Cerebellar nuclear complex (tissue), 1 donor: Measurements from ENCODE around the gene GIMAP8.

Source experiments
- DNase-seq, 2 experiments: peaks; one replicate each; lab custom pipeline; 2025; lab: John Stamatoyannopoulos, UW

The GIMAP8 gene

GRCh38 chr7:150411606-150412005, 38.8 kb upstream of the GIMAP8 start:
- DNase-seq = no peak

DNA sequence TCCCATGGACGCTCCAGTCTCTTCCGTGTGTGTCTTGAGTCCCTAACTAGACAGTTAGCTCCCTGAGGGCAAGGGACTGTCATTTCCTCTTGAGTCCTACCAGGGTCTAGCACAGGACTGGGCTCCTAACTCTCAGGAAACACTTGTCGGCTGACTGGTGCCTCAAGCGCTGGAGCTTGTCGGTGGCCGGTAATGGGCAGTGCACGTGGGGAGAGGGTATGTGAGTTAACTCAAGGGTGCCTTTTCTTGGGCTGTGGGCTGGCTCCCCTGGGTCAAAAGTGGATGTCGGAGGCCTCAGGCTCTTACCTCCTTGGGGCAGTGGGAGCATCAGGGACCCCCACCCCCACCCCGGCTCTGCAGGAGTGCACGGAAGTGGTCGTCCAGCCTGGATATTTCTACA, 38.4 kb upstream of the GIMAP8 start:
- DNase-seq = no peak

- DNase-seq = no peak
Measured at GRCh38 chr7:150412518-150413488, 37.6 kb upstream of the GIMAP8 start.

GRCh38 chr7:150413640-150414081, 36.8 kb upstream of the GIMAP8 start:
- no peak for DNase-seq

DNA sequence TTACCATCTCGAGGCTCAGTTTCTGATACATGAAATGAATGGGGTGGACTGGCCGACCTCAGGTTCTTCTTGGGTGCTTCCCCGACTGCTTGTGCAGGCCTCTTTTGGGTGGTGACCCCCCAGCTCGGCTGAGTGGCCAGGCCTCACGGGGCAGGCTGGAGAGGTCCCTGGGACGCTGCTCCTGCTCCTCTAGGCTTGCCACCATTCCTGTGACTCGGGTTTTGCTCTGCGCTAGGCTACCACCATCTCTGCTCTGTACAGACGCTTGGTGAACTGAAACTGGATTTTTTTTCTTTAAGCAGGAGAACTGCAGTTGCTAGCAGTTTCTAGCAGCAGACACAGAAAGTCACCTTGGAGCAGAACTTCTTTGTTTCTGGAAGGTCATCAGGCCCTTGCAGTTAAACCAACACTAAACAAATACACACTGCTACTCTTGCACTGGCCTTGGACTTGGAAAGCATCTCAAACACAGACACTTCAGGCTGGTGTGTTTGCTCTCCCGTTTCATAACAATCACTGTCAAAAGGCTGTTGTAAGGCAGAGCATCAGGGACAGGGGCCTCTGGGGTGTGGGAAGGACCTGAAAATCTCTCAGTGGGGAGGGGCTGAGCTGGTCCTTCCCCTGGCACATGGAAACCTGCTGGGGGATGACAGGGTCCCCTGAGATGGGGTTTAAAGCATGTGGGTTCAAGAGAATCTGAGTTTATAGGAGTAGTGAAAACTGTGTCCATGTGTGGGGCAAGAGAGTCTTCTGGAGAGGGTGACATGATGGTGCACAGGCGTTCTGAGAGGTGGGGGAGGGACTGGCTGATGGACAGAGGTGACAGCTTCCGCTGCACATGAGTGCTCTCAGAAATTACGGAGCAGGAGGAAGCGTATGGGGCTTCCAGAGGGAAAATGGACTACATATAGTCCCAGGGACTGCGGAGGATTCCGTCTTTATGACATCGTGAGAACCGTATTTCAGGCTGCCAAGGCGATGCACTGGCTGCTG, 35.0 kb upstream of the GIMAP8 start:
- DNase-seq = no peak

DNA sequence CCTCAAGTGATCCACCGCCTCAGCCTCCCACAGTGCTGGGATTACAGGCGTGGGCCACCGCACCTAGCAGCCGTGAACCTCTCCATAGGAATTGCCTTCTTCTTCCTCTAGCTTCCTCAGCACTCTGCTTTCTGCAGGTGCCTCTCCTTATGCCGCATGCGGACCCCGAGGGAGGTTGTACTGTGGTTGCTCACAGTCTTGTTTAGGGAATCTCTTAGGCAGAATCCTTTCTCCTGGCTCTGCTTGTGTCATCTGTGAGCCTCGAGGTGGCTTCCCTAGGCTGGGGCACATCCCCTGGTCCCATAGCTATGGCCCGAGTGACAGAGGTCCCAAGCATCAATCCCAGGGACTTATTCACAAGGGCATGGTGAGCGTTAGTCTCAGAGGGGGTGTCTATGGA, 33.2 kb upstream of the GIMAP8 start:
- no peak for DNase-seq

DNA sequence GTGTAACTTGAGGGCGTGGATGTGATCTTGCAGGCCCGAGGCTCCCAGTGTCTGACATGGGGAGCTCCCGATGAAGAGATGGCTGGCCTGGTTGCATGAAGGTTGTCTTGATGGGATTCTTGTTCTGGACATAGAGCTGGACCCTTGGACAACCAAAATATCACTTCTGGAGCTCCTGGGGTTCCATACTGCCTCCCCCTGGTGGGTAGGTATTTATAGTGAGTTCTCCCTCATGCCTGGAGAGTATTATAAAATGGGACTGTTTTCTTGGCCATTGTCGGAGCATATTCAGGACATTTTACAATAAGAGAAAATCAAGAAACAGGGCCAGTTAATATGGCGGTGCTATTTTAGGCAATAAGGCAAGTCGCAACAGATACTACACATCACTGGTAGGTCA, 32.6 kb upstream of the GIMAP8 start:
- no peak for DNase-seq

GRCh38 chr7:150420242-150420641, 30.2 kb upstream of the GIMAP8 start:
- DNase-seq = no peak

DNA sequence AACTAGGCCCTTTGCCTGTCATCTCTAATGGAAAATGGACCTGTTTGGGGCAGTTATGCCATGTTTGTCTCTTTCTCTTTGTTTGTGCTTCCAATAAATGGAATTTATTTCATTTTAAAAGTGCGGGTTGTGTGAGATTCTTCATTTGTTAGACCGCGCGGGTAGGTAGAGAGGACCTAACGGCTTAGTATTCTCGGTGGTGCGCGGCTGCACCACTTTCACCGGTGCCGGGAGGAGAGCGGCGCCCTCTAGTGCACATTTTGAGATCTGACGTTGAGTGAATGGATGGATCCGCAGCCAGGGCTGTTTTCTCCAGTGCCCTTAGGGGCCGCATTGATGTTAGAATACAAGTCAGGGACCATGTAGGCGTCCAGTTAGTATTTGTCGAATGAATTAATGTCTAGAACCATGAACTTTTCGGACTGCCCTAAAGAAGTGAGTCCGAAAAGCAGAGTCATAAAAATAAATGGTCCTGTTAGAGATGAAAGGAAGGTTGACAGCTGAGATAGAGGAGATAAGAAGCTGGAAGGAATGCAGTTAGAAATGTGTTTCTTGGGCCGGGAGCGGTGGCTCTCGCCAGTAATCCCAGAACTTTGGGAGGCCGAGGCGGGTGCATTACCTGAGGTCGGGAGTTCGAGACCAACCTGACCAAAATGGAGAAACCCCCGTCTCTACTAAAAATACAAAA, 29.3 kb upstream of the GIMAP8 start:
- DNase-seq = peak in 1 of 2 experiments; percentile 56

DNA sequence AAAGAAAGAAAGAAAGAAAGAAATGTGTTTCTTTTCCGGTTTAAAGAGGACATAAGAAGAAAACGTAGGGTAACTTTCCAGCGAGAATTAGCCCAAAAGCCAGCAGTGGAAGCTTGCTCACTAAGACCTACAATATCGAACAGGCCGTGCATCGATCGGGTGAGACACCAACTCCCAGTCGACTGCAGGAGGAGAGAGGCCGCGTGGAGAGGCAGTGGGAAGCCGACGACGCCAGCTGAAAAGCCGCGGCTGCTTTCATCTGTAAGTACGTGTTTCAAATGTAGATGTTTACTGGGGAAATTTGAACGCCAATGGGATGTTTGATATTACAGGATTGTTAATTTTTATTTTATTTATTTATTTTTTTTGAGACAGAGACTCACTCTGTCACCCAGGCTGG, 28.6 kb upstream of the GIMAP8 start:
- no peak for DNase-seq

DNA sequence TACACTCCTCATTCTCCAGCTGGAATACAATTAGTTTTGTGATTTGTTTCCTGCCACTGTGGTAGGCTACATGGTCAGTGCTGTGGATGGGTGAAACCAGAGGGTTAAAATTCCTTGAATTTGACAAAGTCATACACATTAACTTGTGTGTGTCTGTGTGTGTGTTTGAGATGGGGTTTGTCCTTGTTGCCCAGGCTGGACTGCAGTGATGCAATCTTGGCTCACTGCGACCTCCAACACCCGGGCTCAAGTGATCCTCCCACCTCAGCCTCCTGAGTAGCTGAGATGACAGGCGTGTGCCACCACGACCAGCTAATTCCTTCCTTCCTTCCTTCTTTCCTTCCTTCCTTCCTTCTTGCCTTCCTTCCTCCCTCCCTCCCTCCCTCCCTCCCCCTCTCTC, 24.8 kb upstream of the GIMAP8 start:
- DNase-seq = no peak

DNA sequence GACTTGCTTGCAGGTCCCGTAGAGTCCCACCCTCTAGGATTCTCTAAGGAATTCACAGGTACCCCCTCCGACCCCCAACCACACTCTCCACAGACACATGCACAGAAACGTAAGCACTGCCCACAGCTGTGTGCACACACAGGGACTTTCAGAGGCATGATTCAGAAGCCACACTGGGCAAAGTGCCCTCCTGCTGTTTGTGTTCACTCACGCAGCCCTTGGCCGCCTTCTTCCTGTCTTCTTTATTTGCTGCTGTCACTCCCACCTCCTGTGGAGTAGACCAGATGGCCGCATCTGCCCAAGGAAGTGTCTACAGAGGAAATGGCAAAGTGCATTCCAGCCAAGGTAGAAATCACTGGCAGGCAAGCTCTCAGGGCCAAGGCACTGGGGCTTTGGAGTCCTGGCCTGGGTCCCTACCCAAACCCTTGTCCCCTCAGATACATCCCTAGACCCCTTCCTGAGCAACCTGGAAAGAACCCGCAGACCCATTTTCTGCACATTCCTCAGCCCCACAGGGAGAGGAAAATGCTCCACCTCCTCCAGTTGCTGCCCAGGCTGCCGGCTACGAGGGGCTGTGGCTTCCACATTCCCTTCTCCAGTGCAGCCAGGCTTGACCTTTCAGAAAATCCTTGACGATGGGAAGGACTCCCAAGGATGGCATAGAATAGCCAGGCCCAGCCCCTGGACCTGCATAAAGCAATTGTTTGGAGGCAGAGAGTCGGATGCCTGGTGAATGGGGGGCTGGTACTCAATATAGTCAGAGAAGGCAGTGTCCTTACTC, 21.6 kb upstream of the GIMAP8 start:
- DNase-seq = no peak

GRCh38 chr7:150429699-150430098, 20.7 kb upstream of the GIMAP8 start:
- no peak for DNase-seq

DNA sequence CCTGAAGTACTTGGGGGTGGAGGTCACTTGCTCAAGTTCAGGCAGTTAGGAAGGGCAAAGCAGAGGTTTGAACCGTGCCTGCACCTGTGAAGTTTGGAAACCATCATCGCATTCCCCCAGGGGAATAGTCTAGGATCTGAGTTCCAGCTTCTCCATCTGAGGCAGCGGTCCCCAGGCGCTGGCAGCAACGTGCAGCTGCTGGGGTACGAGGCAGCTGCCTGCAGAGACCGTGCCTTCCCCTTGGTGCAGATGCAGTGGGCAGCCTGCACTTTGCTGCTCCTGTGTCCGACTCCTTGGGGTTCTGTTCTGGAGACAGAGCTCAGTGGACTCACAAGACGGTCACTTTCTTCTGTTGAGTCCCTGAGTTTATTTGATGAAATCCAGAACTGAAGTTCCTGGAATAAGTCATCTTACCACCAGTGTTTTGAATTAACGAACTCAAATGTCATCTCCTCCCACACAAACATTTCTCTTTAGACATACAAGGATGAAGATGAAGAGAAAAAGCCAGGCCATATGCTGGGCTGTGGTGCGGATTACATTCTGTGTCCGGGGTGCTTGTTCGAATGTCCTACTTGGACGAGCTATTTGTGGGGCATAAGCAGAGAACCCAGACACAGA, 19.9 kb upstream of the GIMAP8 start:
- no peak for DNase-seq

- no peak for DNase-seq
Measured at GRCh38 chr7:150431839-150432658, 18.4 kb upstream of the GIMAP8 start.

DNA sequence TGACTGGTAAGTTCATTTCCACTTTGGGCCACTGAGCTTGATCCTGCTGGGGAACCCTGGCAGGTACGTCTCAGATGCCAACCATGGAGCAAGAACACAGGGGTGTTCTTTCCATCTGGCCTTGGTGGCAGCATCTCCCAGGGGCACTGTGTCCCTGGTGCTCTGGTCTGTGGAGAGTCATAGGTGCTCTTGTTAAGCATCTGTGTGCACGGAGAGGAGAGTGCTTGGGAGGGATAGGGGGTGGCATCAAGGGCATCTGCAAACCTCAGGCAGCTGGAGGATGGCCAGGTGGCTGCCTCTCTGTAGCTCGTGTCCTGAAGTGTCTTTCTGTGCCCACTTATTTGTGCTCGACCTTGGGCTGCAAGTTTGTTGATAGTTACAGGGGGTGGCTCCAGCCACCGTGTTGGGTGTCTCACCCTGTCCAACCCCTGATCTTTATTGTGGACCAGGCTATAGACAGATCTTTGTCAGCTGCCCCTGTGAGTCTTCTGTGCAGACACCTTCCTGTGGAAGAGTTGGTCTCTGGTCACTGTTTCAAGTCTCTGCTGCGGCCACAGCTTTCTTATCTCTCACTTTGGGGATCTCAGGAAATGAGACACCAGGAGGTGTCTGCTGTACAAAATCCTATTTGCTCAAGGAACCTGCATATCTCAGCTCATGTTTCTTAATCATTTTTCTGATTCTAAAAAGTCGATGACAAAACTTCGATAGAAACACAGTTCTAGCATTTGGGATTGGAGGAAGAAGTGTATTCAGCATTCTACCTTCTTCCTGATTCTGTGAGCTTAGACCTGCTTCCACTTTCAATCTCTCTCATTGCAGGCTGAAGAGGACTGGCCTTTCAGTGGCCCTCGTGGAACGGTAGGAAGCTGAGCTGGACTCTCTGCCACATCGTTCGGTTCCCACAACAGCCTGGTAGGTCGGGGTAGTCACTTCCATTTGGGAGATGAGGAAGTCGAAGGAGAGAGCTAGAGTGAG, 17.2 kb upstream of the GIMAP8 start:
- no peak for DNase-seq

- no peak for DNase-seq
Measured at GRCh38 chr7:150434240-150434639, 16.2 kb upstream of the GIMAP8 start.

GRCh38 chr7:150435047-150435389, 15.4 kb upstream of the GIMAP8 start:
- no peak for DNase-seq
